Measurements from ENCODE around the gene NPSR1.

Gene NPSR1

GRCh38 chr7:34718867-34719266, 60.8 kb downstream of the NPSR1 start:
- no peak overlapping the region for H4K8ac ChIP-seq (ENCODE audit: low read length)
- H3K9ac ChIP-seq (ENCODE audit: low read length): no peak overlapping the region
- H3K36me3 ChIP-seq (ENCODE audit: control insufficient read depth in 1 of 2, insufficient read depth in 2 of 2, low read depth in 1 of 2, low read length in 2 of 2): no peaks in the 10 kb centered on the region
- no peak overlapping the region for H3K18ac ChIP-seq (ENCODE audit: low read depth in 1 of 2, low read length in 2 of 2)
- H3K79me1 ChIP-seq (replicated peaks; ENCODE audit: low read length, poor library complexity, severe bottlenecking): no peaks in the 10 kb centered on the region
- no peak for DNase-seq
- H2BK15ac ChIP-seq (ENCODE audit: low read depth, poor library complexity, severe bottlenecking): no peak overlapping the region
- no peak overlapping the region for H3K14ac ChIP-seq (ENCODE audit: low read length in 2 of 2)
- no peak overlapping the region for H2BK120ac ChIP-seq (ENCODE audit: low read depth, low read length)
- no peak overlapping the region for H3K23ac ChIP-seq (ENCODE audit: low read length in 2 of 2)
- WGBS: 25% methylated on average over 1 of the region's 1 CpG
- no peak overlapping the region for H2BK5ac ChIP-seq (ENCODE audit: low read depth, low read length, poor library complexity, severe bottlenecking)
- H3K9me3 ChIP-seq (ENCODE audit: control insufficient read depth, low read length): no peaks in the 10 kb centered on the region
- no peak overlapping the region for H2BK12ac ChIP-seq (ENCODE audit: low read length in 2 of 2)
- H2AFZ ChIP-seq (ENCODE audit: low read depth, low read length): no peak overlapping the region
- H2AK5ac ChIP-seq (ENCODE audit: low read length, severe bottlenecking): no peak overlapping the region
- H4K91ac ChIP-seq (ENCODE audit: low read length): no peak overlapping the region
- no peak overlapping the region for H3K4me2 ChIP-seq (ENCODE audit: low read length, poor library complexity, severe bottlenecking)
- H3K27me3 ChIP-seq (ENCODE audit: control insufficient read depth in 1 of 2, insufficient read depth in 1 of 2, low read length in 2 of 2): peaks cover 0 to 4% of the 10 kb centered on the region in 2 experiments
- H3K27ac ChIP-seq (ENCODE audit: low read length, poor library complexity, severe bottlenecking): no peak overlapping the region
- H3K4me1 ChIP-seq (ENCODE audit: control insufficient read depth, insufficient read depth, low read depth, low read length): no peaks in the 10 kb centered on the region
- H3K4ac ChIP-seq (ENCODE audit: low read depth in 1 of 2, low read length in 2 of 2): no peak overlapping the region
- H3K4me3 ChIP-seq (ENCODE audit: insufficient read depth in 1 of 2, low read depth in 1 of 2, low read length in 2 of 2): no peak overlapping the region

GRCh38 chr7:34719636-34720035, 61.6 kb downstream of the NPSR1 start:
- Histone ChIP-seq H2AFZ (ENCODE audit: low read depth, low read length) (no peak overlapping the region), H2BK12ac (ENCODE audit: low read length in 2 of 2) (no peak overlapping the region), H4K91ac (ENCODE audit: low read length) (no peak overlapping the region), H2BK120ac (ENCODE audit: low read depth, low read length) (no peak overlapping the region), H3K27me3 (ENCODE audit: control insufficient read depth in 1 of 2, insufficient read depth in 1 of 2, low read length in 2 of 2) (peaks cover 0 to 4% of the 10 kb centered on the region in 2 experiments), H2AK5ac (ENCODE audit: low read length, severe bottlenecking) (no peak overlapping the region), H4K8ac (ENCODE audit: low read length) (no peak overlapping the region), H3K27ac (ENCODE audit: low read length, poor library complexity, severe bottlenecking) (no peak overlapping the region), H3K4ac (ENCODE audit: low read depth in 1 of 2, low read length in 2 of 2) (no peak overlapping the region), H2BK15ac (ENCODE audit: low read depth, poor library complexity, severe bottlenecking) (no peak overlapping the region), H3K4me3 (ENCODE audit: insufficient read depth in 1 of 2, low read depth in 1 of 2, low read length in 2 of 2) (no peak overlapping the region), H3K79me1 (replicated peaks; ENCODE audit: low read length, poor library complexity, severe bottlenecking) (no peaks in the 10 kb centered on the region), H2BK5ac (ENCODE audit: low read depth, low read length, poor library complexity, severe bottlenecking) (no peak overlapping the region), H3K18ac (ENCODE audit: low read depth in 1 of 2, low read length in 2 of 2) (no peak overlapping the region), H3K9me3 (ENCODE audit: control insufficient read depth, low read length) (no peaks in the 10 kb centered on the region), H3K36me3 (ENCODE audit: control insufficient read depth in 1 of 2, insufficient read depth in 2 of 2, low read depth in 1 of 2, low read length in 2 of 2) (no peaks in the 10 kb centered on the region), H3K9ac (ENCODE audit: low read length) (no peak overlapping the region), H3K4me2 (ENCODE audit: low read length, poor library complexity, severe bottlenecking) (no peak overlapping the region), H3K23ac (ENCODE audit: low read length in 2 of 2) (no peak overlapping the region), H3K14ac (ENCODE audit: low read length in 2 of 2) (no peak overlapping the region), H3K4me1 (ENCODE audit: control insufficient read depth, insufficient read depth, low read depth, low read length) (no peaks in the 10 kb centered on the region)
- no peak for DNase-seq
- 87% methylated on average over 3 of the region's 3 CpGs for WGBS

- no peak overlapping the region for H2AK5ac ChIP-seq (ENCODE audit: low read length, severe bottlenecking)
- H4K8ac ChIP-seq (ENCODE audit: low read length): no peak overlapping the region
- H3K9ac ChIP-seq (ENCODE audit: low read length): no peak overlapping the region
- no peak overlapping the region for H3K27ac ChIP-seq (ENCODE audit: low read length, poor library complexity, severe bottlenecking)
- no peak overlapping the region for H2AFZ ChIP-seq (ENCODE audit: low read depth, low read length)
- no peak overlapping the region for H2BK12ac ChIP-seq (ENCODE audit: low read length in 2 of 2)
- H3K27me3 ChIP-seq (ENCODE audit: control insufficient read depth in 1 of 2, insufficient read depth in 1 of 2, low read length in 2 of 2): peaks cover 0 to 4% of the 10 kb centered on the region in 2 experiments
- H3K36me3 ChIP-seq (ENCODE audit: control insufficient read depth in 1 of 2, insufficient read depth in 2 of 2, low read depth in 1 of 2, low read length in 2 of 2): no peaks in the 10 kb centered on the region
- H3K23ac ChIP-seq (ENCODE audit: low read length in 2 of 2): no peak overlapping the region
- no peaks in the 10 kb centered on the region for H3K9me3 ChIP-seq (ENCODE audit: control insufficient read depth, low read length)
- H3K79me1 ChIP-seq (replicated peaks; ENCODE audit: low read length, poor library complexity, severe bottlenecking): no peaks in the 10 kb centered on the region
- H2BK120ac ChIP-seq (ENCODE audit: low read depth, low read length): no peak overlapping the region
- no peak overlapping the region for H3K14ac ChIP-seq (ENCODE audit: low read length in 2 of 2)
- H2BK15ac ChIP-seq (ENCODE audit: low read depth, poor library complexity, severe bottlenecking): no peak overlapping the region
- no peaks in the 10 kb centered on the region for H3K4me1 ChIP-seq (ENCODE audit: control insufficient read depth, insufficient read depth, low read depth, low read length)
- DNase-seq: no peak
- no peak overlapping the region for H3K4me2 ChIP-seq (ENCODE audit: low read length, poor library complexity, severe bottlenecking)
- H3K4ac ChIP-seq (ENCODE audit: low read depth in 1 of 2, low read length in 2 of 2): no peak overlapping the region
- no peak overlapping the region for H3K4me3 ChIP-seq (ENCODE audit: insufficient read depth in 1 of 2, low read depth in 1 of 2, low read length in 2 of 2)
- H2BK5ac ChIP-seq (ENCODE audit: low read depth, low read length, poor library complexity, severe bottlenecking): no peak overlapping the region
- no peak overlapping the region for H4K91ac ChIP-seq (ENCODE audit: low read length)
- no peak overlapping the region for H3K18ac ChIP-seq (ENCODE audit: low read depth in 1 of 2, low read length in 2 of 2)
Observed at GRCh38 chr7:34720289-34720688, 62.3 kb downstream of the NPSR1 start.

- Histone ChIP-seq H3K18ac (ENCODE audit: low read depth in 1 of 2, low read length in 2 of 2) (no peak overlapping the region), H3K23ac (ENCODE audit: low read length in 2 of 2) (no peak overlapping the region), H3K4ac (ENCODE audit: low read depth in 1 of 2, low read length in 2 of 2) (no peak overlapping the region), H3K27ac (ENCODE audit: low read length, poor library complexity, severe bottlenecking) (no peak overlapping the region), H3K4me3 (ENCODE audit: insufficient read depth in 1 of 2, low read depth in 1 of 2, low read length in 2 of 2) (no peak overlapping the region), H2BK15ac (ENCODE audit: low read depth, poor library complexity, severe bottlenecking) (no peak overlapping the region), H3K4me2 (ENCODE audit: low read length, poor library complexity, severe bottlenecking) (no peak overlapping the region), H2AK5ac (ENCODE audit: low read length, severe bottlenecking) (no peak overlapping the region), H2AFZ (ENCODE audit: low read depth, low read length) (no peak overlapping the region), H3K4me1 (ENCODE audit: control insufficient read depth, insufficient read depth, low read depth, low read length) (no peaks in the 10 kb centered on the region), H3K79me1 (replicated peaks; ENCODE audit: low read length, poor library complexity, severe bottlenecking) (no peaks in the 10 kb centered on the region), H3K14ac (ENCODE audit: low read length in 2 of 2) (no peak overlapping the region), H3K36me3 (ENCODE audit: control insufficient read depth in 1 of 2, insufficient read depth in 2 of 2, low read depth in 1 of 2, low read length in 2 of 2) (no peaks in the 10 kb centered on the region), H3K27me3 (ENCODE audit: control insufficient read depth in 1 of 2, insufficient read depth in 1 of 2, low read length in 2 of 2) (peaks cover 0 to 4% of the 10 kb centered on the region in 2 experiments), H4K8ac (ENCODE audit: low read length) (no peak overlapping the region), H3K9ac (ENCODE audit: low read length) (no peak overlapping the region), H3K9me3 (ENCODE audit: control insufficient read depth, low read length) (no peaks in the 10 kb centered on the region), H2BK5ac (ENCODE audit: low read depth, low read length, poor library complexity, severe bottlenecking) (no peak overlapping the region), H2BK12ac (ENCODE audit: low read length in 2 of 2) (no peak overlapping the region), H2BK120ac (ENCODE audit: low read depth, low read length) (no peak overlapping the region), H4K91ac (ENCODE audit: low read length) (no peak overlapping the region)
- DNase-seq: no peak
Observed at GRCh38 chr7:34723338-34723737, 65.3 kb downstream of the NPSR1 start.
